Stomach (tissue), 9 donors: ENCODE results near the gene TRIM38. TPM values are rescaled to one million over a fixed set of nuclear protein-coding genes. Genes with fewer than 3 reads are reported as not detected.

Experiments
- DNase-seq, 2 donors: peaks; one replicate each; pipeline versions ENCODE4 v3.0.0 to v3.0.0-alpha.2; 2013 to 2019
- H3K27ac ChIP-seq, 5 donors: fragments of 200-600 bp in 4 of 5; sonication (generic) in 4 of 5; one replicate each; pipeline ENCODE4 v1.5.1; 2013 to 2019; ENCODE audit warnings: mild to moderate bottlenecking in 1 of 5, moderate library complexity in 1 of 5
- H3K27me3 ChIP-seq, 3 donors: fragments of 200-600 bp; sonication (generic); one replicate each; pipeline ENCODE4 v1.5.1; 2017 to 2019; ENCODE audit warnings: mixed run types in 1 of 3
- H3K36me3 ChIP-seq, 4 donors: fragments of 200-600 bp; sonication (generic); 1 replicate in 3 of 4; 2 replicates in 1 of 4; pipeline ENCODE4 v1.5.1; 2016 to 2019
- H3K4me1 ChIP-seq, 4 donors: fragments of 200-600 bp; sonication (generic); one replicate each; pipeline ENCODE4 v1.5.1; 2016 to 2019
- H3K4me3 ChIP-seq, 4 donors: fragments of 200-600 bp; sonication (generic) in 3 of 4; one replicate each; pipeline ENCODE4 v1.5.1; 2016 to 2019; ENCODE audit warnings: mild to moderate bottlenecking in 1 of 4
- H3K9me3 ChIP-seq, 4 donors: fragments of 200-600 bp; sonication (generic); one replicate each; pipeline ENCODE4 v1.5.1; 2016 to 2019
- EP300 ChIP-seq: sonication (generic); formaldehyde crosslinking; IDR thresholded peaks from one replicate; pipeline ENCODE4 v1.6.1; 2017; ENCODE audit warnings: antibody characterized with exemption
- POLR2A ChIP-seq, 4 donors: fragments of 450-650 bp; IDR thresholded peaks; one replicate each; pipeline ENCODE4 v1.6.1; 2016; ENCODE audit warnings: antibody characterized with exemption in 4 of 4, control low read depth in 2 of 4, mild to moderate bottlenecking in 1 of 4, moderate library complexity in 1 of 4
- POLR2AphosphoS5 ChIP-seq, 3 donors: sonication (generic); formaldehyde crosslinking; IDR thresholded peaks; one replicate each; pipeline ENCODE4 v1.6.1; 2016; ENCODE audit warnings: antibody characterized with exemption in 3 of 3
- WGBS, 5 donors: extraction: QIAGEN DNeasy Blood & Tissue Kit in 3 of 5; methylation state at CpG; one replicate each; pipeline versions ENCODE4 v1.1.5 to v1.1.7; 2013 to 2018; 5-methylcytosine and 5-hydroxymethylcytosine counted together
- intact Hi-C: fragments of 100-400 bp; cut with DNase I; formaldehyde crosslinking; loops from one replicate; pipeline ENCODE4 v1.15.1; 2023; ENCODE audit warnings: low total_unique reads
- polyA plus RNA-seq, 3 donors: library from polyadenylated mRNA; stranded (reverse); fragments of 200-250 nt; gene quantifications; one replicate each; pipeline ENCODE4 v1.2.3, GENCODE V29; 2013
- total RNA-seq, 5 donors: library from RNA; depleted of rRNA; stranded (reverse); fragments of >200 nt; gene quantifications; one replicate each; pipeline versions ENCODE4 v1.1.0 to v1.2.3, GENCODE V29; 2014 to 2016
- TF ChIP-seq, protein P1 (sequence below), 7 experiments: fragments of 450-650 bp in 4 of 7; fragments of 200-600 bp in 3 of 7; sonication (generic) in 3 of 7; IDR thresholded peaks; one replicate each; pipeline ENCODE4 v1.5.1; 2016 to 2019; ENCODE audit warnings: antibody characterized with exemption in 7 of 7, control low read depth in 2 of 7, mild to moderate bottlenecking in 1 of 7
- donor health status: healthy with polysubstance abuse.
- donor health status: Bipolar disorder and iron deficiency.
- donor health status: healthy.

The TRIM38 gene
- total and polyA plus RNA-seq, 8 donors = 3.7 to 11.3 (median 6.0) TPM

DNA sequence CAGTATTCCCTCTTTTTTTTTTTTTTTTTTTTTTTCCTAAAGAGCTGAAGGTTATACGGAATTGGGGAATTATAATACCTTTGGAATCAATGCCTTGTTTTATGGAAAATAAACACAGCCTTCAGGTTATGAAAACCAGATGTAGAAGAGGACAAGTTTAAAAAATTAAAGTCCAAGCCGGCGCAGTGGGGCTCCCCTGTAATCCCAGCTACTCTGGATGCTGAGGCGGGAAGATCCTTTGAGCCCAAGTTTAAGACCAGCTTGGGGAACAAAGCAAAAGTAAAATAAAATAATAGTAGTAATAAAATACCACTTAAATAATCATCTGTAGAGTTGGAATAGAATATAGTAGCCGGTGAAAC lies 57.3 kb downstream of the TRIM38 start:
- peak overlapping the region; percentile 41 to 65 (median 58) for H3K4me3 ChIP-seq
- no peaks in the 10 kb centered on the region for H3K9me3 ChIP-seq
- H3K4me1 ChIP-seq = peaks cover 7 to 40% (median 20%) of the 10 kb centered on the region in 4 donors
- peak overlapping the region in 4 of 5 donors; percentile 93 to 99 (median 98) for H3K27ac ChIP-seq
- intact Hi-C loops = no loop called here
- H3K27me3 ChIP-seq = no peaks in the 10 kb centered on the region
- 17 to 40% (median 30%) methylated on average over 5 of the region's 5 CpGs for WGBS, 5 donors
- no peak for DNase-seq
- TF ChIP-seq POLR2AphosphoS5 (IDR thresholded peaks at IDR 0.05) = no peak
- TF ChIP-seq EP300 = no peak
- TF ChIP-seq POLR2A (IDR thresholded peaks at IDR 0.05) = no peak
- TF ChIP-seq, protein P1, sequence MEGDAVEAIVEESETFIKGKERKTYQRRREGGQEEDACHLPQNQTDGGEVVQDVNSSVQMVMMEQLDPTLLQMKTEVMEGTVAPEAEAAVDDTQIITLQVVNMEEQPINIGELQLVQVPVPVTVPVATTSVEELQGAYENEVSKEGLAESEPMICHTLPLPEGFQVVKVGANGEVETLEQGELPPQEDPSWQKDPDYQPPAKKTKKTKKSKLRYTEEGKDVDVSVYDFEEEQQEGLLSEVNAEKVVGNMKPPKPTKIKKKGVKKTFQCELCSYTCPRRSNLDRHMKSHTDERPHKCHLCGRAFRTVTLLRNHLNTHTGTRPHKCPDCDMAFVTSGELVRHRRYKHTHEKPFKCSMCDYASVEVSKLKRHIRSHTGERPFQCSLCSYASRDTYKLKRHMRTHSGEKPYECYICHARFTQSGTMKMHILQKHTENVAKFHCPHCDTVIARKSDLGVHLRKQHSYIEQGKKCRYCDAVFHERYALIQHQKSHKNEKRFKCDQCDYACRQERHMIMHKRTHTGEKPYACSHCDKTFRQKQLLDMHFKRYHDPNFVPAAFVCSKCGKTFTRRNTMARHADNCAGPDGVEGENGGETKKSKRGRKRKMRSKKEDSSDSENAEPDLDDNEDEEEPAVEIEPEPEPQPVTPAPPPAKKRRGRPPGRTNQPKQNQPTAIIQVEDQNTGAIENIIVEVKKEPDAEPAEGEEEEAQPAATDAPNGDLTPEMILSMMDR (IDR thresholded peaks at IDR 0.05) = no peak
- no peaks in the 10 kb centered on the region for H3K36me3 ChIP-seq

DNA sequence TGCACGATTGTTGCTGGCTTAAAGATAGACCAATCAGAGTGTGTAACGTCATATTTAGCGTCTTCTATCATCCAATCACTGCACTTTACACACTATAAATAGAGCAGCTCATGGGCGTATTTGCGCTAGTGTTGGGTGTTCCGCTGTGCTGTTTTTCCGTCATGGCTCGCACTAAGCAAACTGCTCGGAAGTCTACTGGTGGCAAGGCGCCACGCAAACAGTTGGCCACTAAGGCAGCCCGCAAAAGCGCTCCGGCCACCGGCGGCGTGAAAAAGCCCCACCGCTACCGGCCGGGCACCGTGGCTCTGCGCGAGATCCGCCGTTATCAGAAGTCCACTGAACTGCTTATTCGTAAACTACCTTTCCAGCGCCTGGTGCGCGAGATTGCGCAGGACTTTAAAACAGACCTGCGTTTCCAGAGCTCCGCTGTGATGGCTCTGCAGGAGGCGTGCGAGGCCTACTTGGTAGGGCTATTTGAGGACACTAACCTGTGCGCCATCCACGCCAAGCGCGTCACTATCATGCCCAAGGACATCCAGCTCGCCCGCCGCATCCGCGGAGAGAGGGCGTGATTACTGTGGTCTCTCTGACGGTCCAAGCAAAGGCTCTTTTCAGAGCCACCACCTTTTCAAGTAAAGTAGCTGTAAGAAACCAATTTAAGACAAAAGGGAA lies 57.9 kb downstream of the TRIM38 start:
- TF ChIP-seq EP300 (peak; percentile 34), POLR2AphosphoS5 (IDR thresholded peaks at IDR 0.05) (peak; percentile 98 to 100 (median 100)), POLR2A (IDR thresholded peaks at IDR 0.05) (peak in 3 of 4 donors; percentile 84 to 99 (median 99))
- TF ChIP-seq, protein P1 (IDR thresholded peaks at IDR 0.05) = no peak
- H3K9me3 ChIP-seq = no peaks in the 10 kb centered on the region
- intact Hi-C loops = no loop called here
- DNase-seq = peak; percentile 88 to 97
- no peaks in the 10 kb centered on the region for H3K27me3 ChIP-seq
- peak overlapping the region; percentile 41 to 65 (median 58) for H3K4me3 ChIP-seq
- no peaks in the 10 kb centered on the region for H3K36me3 ChIP-seq
- WGBS, 5 donors = 0% methylated on average over 42 to 45 of the region's 45 CpGs
- H3K4me1 ChIP-seq = peaks cover 7 to 43% (median 25%) of the 10 kb centered on the region in 4 donors
- peak overlapping the region; percentile 93 to 99 (median 99) for H3K27ac ChIP-seq

DNA sequence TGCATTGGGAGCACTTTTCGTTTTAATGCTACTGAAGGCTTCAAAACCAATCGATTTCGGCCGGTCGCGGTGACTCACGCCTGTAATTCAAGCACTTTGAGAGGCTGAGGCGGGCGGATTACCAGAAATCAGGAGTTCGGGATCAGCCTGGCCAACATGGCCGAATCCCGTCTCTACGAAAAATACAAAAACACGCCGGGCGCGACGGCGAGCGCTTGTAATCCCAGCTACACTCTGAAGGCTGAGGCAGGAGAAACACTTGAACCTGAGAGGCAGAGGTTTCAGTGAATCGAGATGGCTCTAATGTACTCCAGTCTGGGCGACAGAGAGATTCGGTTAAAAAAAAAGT lies 58.4 kb downstream of the TRIM38 start:
- intact Hi-C loops = no loop called here
- peak overlapping the region; percentile 41 to 65 (median 58) for H3K4me3 ChIP-seq
- WGBS, 5 donors = 0 to 1% (median 0%) methylated on average over 23 of the region's 23 CpGs

DNA sequence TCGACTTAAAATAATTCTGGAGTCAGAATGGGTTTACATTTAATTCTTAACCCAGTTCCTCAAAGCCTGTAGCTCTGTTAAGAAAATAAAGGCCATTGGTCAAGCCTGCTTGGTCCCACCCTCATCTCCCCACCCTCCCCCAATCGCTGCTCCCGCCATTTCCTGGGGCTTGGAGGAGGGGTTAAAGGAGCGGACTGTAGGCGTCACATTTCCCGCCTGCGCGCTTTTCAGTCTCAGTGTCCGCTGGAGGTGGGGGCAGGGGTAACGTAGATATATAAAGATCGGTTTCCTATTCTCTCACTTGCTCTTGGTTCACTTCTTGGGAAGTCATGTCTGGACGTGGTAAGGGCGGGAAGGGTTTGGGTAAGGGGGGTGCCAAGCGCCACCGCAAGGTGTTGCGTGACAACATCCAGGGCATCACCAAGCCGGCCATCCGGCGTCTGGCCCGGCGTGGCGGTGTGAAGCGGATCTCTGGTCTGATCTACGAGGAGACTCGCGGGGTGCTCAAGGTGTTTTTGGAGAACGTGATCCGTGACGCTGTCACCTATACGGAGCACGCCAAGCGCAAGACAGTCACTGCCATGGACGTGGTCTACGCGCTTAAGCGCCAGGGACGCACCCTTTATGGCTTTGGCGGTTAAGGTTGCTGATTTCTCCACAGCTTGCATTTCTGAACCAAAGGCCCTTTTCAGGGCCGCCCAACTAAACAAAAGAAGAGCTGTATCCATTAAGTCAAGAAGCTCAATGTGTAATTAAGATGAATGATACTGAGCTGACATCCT lies 58.9 kb downstream of the TRIM38 start:
- Histone ChIP-seq H3K27me3 (no peaks in the 10 kb centered on the region), H3K9me3 (no peaks in the 10 kb centered on the region), H3K27ac (peak overlapping the region; percentile 93 to 99 (median 99)), H3K36me3 (no peaks in the 10 kb centered on the region), H3K4me3 (peak overlapping the region; percentile 41 to 65 (median 58)), H3K4me1 (peaks cover 12 to 54% (median 33%) of the 10 kb centered on the region in 4 donors)
- TF ChIP-seq POLR2AphosphoS5 (IDR thresholded peaks at IDR 0.05) (peak; percentile 77 to 89 (median 84)), EP300 (no peak), POLR2A (IDR thresholded peaks at IDR 0.05) (peak in 2 of 4 donors; percentile 28 to 70)
- TF ChIP-seq, protein P1 (IDR thresholded peaks at IDR 0.05) = no peak
- WGBS, 5 donors = 0 to 1% (median 0%) methylated on average over 39 of the region's 39 CpGs
- intact Hi-C loops = no loop called here
- peak; percentile 93 to 98 for DNase-seq

More for the DNA sequence above, 58.4 kb downstream of the TRIM38 start:
- Histone ChIP-seq H3K27me3 (no peaks in the 10 kb centered on the region), H3K4me1 (peaks cover 10 to 48% (median 29%) of the 10 kb centered on the region in 4 donors), H3K9me3 (no peaks in the 10 kb centered on the region), H3K36me3 (no peaks in the 10 kb centered on the region), H3K27ac (peak overlapping the region; percentile 93 to 99 (median 99))
- no peak for TF ChIP-seq POLR2AphosphoS5 (IDR thresholded peaks at IDR 0.05)
- peak; percentile 12 for TF ChIP-seq EP300
- DNase-seq = peak; percentile 64 to 88
